ENCODE measurements around the gene INPP5J. TPM values are rescaled to one million over a fixed set of nuclear protein-coding genes. Genes with fewer than 3 reads are reported as not detected.

The INPP5J gene
- total RNA-seq, 3 donors from 2014 or later (not counting 1 experiment from before 2014, with no cell fraction given) = not detected

- Histone ChIP-seq H3K27me3 (ENCODE audit: control insufficient read depth, insufficient read depth, low read length) (no peaks in the 10 kb centered on the region), H3K4me3 (ENCODE audit: low read length) (no peak overlapping the region), H3K4me1 (ENCODE audit: control insufficient read depth, insufficient read depth, low read length) (no peaks in the 10 kb centered on the region), H3K27ac (ENCODE audit: low read length) (no peak overlapping the region), H3K9me3 (ENCODE audit: control insufficient read depth, insufficient read depth, low read length) (no peaks in the 10 kb centered on the region), H3K36me3 (ENCODE audit: control insufficient read depth, insufficient read depth, low read length) (peaks cover 8% of the 10 kb centered on the region)
- ATAC-seq (no peak), DNase-seq (no peak)
- intact Hi-C loops (cut with micrococcal nuclease) = no loop called here
- no peak for TF ChIP-seq CTCF (IDR thresholded peaks at IDR 0.05)
- Mint-ChIP-seq H3K27me3 (ENCODE audit: low read depth in 2 of 2) (no peaks in the 10 kb centered on the region), H3K36me3 (peaks cover 6% of the 10 kb centered on the region), H3K9me3 (no peaks in the 10 kb centered on the region), H3K4me3 (no peak overlapping the region), H3K27ac (no peak overlapping the region), H3K4me1 (peaks cover 2 to 6% of the 10 kb centered on the region in 2 donors)
- WGBS (ENCODE audit: insufficient coverage) = 96% methylated on average over 30 of the region's 30 CpGs
Measured at GRCh38 chr22:31184015-31184414, 61.2 kb downstream of the INPP5J start.

Other genes starting within 250 kb of the INPP5J start
- 10 to 100 TPM; 15.3 to 19.7 (median 16.4) TPM for gene MORC2, start 154.2 kb upstream of the INPP5J start, total RNA-seq
- 10 to 100 TPM; 78.4 to 94.6 (median 80.9) TPM for gene TUG1, start 153.7 kb upstream of the INPP5J start, total RNA-seq
- 1 to 10 TPM; 2.1 to 4.3 (median 3.6) TPM for gene SMTN, start 41.6 kb upstream of the INPP5J start, total RNA-seq
- 10 to 100 TPM in 2 of 3 donors, 1 to 10 TPM in 1; 8.1 to 14.0 (median 10.6) TPM for gene SELENOM, start 15.4 kb upstream of the INPP5J start, total RNA-seq
- not detected for gene PLA2G3, start 17.5 kb downstream of the INPP5J start, total RNA-seq
- gene RNF185, start 37.2 kb downstream of the INPP5J start, total RNA-seq = 10 to 100 TPM; 12.4 to 15.0 (median 13.2) TPM
- gene LIMK2, start 89.3 kb downstream of the INPP5J start, total RNA-seq = 10 to 100 TPM; 17.2 to 28.6 (median 19.1) TPM
- 100 to 1,000 TPM; 132 to 180 (median 161) TPM for gene PIK3IP1, start 169.5 kb downstream of the INPP5J start, total RNA-seq
- 10 to 100 TPM; 31.5 to 39.2 (median 37.3) TPM for gene PATZ1, start 223.4 kb downstream of the INPP5J start, total RNA-seq